ENCODE data around the gene CD81. TPM values are rescaled to one million over a fixed set of nuclear protein-coding genes. Genes with fewer than 3 reads are reported as not detected.

CD81 gene
- total RNA-seq, 4 donors from 2014 or later = 54.5 to 87.0 (median 66.8) TPM

- in situ Hi-C loops (cut with MboI; ENCODE audit: low sequenced_read_pairs in 4 of 4) = loop anchor here in 2 of 4 donors (25.0 kb wide), 1 partner anchor 215 kb away; no protein-coding TSS in a partner anchor
These were observed 25.0 kb downstream of the CD81 start for GRCh38 chr11:2402106-2402505.

GRCh38 chr11:2402890-2403645 lies 26.0 kb downstream of the CD81 start:
- no peaks in the 10 kb centered on the region for H3K9me3 ChIP-seq
- DNase-seq (no peak), ATAC-seq (no peak)
- H3K4me3 ChIP-seq = no peak overlapping the region
- intact Hi-C loops (cut with DNase I; ENCODE audit: low total_unique reads) (loop anchor here (5.0 kb wide), 1 partner anchor 1891 kb away; no protein-coding TSS in a partner anchor), in situ Hi-C loops (cut with MboI; ENCODE audit: low sequenced_read_pairs in 4 of 4) (loop anchor here in 2 of 4 donors (25.0 kb wide), 1 partner anchor 216 kb away; no protein-coding TSS in a partner anchor)
- TF ChIP-seq POLR2A (IDR thresholded peaks at IDR 0.05) (no peak), CTCF (IDR thresholded peaks at IDR 0.05 in 4 of 5, conservative IDR thresholded peaks at IDR 0.05 in 1 of 5) (no peak)
- peaks cover 22 to 26% of the 10 kb centered on the region in 2 donors for H3K4me1 ChIP-seq
- no peak overlapping the region for H3K27ac ChIP-seq
- peaks cover 0 to 21% of the 10 kb centered on the region in 2 donors for H3K36me3 ChIP-seq
- H3K27me3 ChIP-seq = no peaks in the 10 kb centered on the region

More at GRCh38 chr11:2402106-2402505, 25.0 kb downstream of the CD81 start:
- H3K27me3 ChIP-seq = no peaks in the 10 kb centered on the region
- H3K27ac ChIP-seq = peak overlapping the region in 1 of 4 donors; percentile 97
- DNase-seq = no peak
- TF ChIP-seq CTCF (IDR thresholded peaks at IDR 0.05 in 4 of 5, conservative IDR thresholded peaks at IDR 0.05 in 1 of 5) (no peak), POLR2A (IDR thresholded peaks at IDR 0.05) (no peak)
- peaks cover 22 to 26% of the 10 kb centered on the region in 2 donors for H3K4me1 ChIP-seq
- intact Hi-C loops (cut with DNase I; ENCODE audit: low total_unique reads) = loop anchor here (5.0 kb wide), 1 partner anchor 1890 kb away; no protein-coding TSS in a partner anchor
- H3K4me3 ChIP-seq = peak overlapping the region in 2 of 4 donors; percentile 5 to 84
- ATAC-seq = no peak
- no peaks in the 10 kb centered on the region for H3K9me3 ChIP-seq
- peaks cover 0 to 24% of the 10 kb centered on the region in 2 donors for H3K36me3 ChIP-seq

- no peak for ATAC-seq
- Histone ChIP-seq H3K27ac (no peak overlapping the region), H3K4me1 (peaks cover 12 to 14% of the 10 kb centered on the region in 2 donors), H3K4me3 (no peak overlapping the region), H3K27me3 (no peaks in the 10 kb centered on the region), H3K9me3 (no peaks in the 10 kb centered on the region), H3K36me3 (peaks cover 0 to 15% of the 10 kb centered on the region in 2 donors)
- in situ Hi-C loops (cut with MboI; ENCODE audit: low sequenced_read_pairs in 4 of 4) = loop anchor here in 2 of 4 donors (25.0 kb wide), 1 partner anchor 217 kb away; no protein-coding TSS in a partner anchor
- intact Hi-C loops (cut with DNase I; ENCODE audit: low total_unique reads) = loop anchor here (5.0 kb wide), 1 partner anchor 1892 kb away; no protein-coding TSS in a partner anchor
- DNase-seq = no peak
- TF ChIP-seq CTCF (IDR thresholded peaks at IDR 0.05 in 4 of 5, conservative IDR thresholded peaks at IDR 0.05 in 1 of 5) (no peak), POLR2A (IDR thresholded peaks at IDR 0.05) (no peak)
These were observed 27.7 kb downstream of the CD81 start for GRCh38 chr11:2404735-2405196.

- no peak for TF ChIP-seq CTCF (IDR thresholded peaks at IDR 0.05 in 4 of 5, conservative IDR thresholded peaks at IDR 0.05 in 1 of 5)
- TF ChIP-seq POLR2A (IDR thresholded peaks at IDR 0.05) = no peak
- Histone ChIP-seq H3K4me3 (no peak overlapping the region), H3K27me3 (no peaks in the 10 kb centered on the region), H3K36me3 (peaks cover 0 to 15% of the 10 kb centered on the region in 2 donors), H3K4me1 (peaks cover 10% of the 10 kb centered on the region in 2 donors), H3K9me3 (no peaks in the 10 kb centered on the region), H3K27ac (no peak overlapping the region)
- intact Hi-C loops (cut with DNase I; ENCODE audit: low total_unique reads) (no loop called here), in situ Hi-C loops (cut with MboI; ENCODE audit: low sequenced_read_pairs in 4 of 4) (loop anchor here in 2 of 4 donors (25.0 kb wide), 1 partner anchor 219 kb away; no protein-coding TSS in a partner anchor)
- ATAC-seq (no peak), DNase-seq (no peak)
These were observed 29.3 kb downstream of the CD81 start for GRCh38 chr11:2406451-2406850.

Measured in gastrocnemius medialis (tissue), 4 donors.